Bronchus fibroblast of lung (primary cell): ENCODE measurements around the gene CFAP43. TPM values are rescaled to one million over a fixed set of nuclear protein-coding genes. Genes with fewer than 3 reads are reported as not detected.

Experiments used
- total RNA-seq: library from RNA; depleted of rRNA; stranded (reverse); fragments of >200 nt; gene quantifications from 2 replicates; pipeline ENCODE4 v1.2.3, GENCODE V29; 2015

CFAP43 gene
- total RNA-seq = under 0.01 TPM in 1 of 2 replicates, not detected in the other

GRCh38 chr10:104231784-104232612, at the start of gene CFAP43:
Gene CFAP43, minus strand, starts transcription at chr10:104232364. Its CDS starts 118 bp downstream, at chr10:104232246.

GRCh38 chr10:104268713-104269645, 36.8 kb upstream of the CFAP43 start, which contains the start of gene GSTO2:
Gene GSTO2, plus strand, starts transcription at chr10:104269184. Its CDS starts 5,732 bp downstream, at chr10:104274916.

GRCh38 chr10:104254493-104255310, 22.5 kb upstream of the CFAP43 start, which contains the start of gene GSTO1:
Gene GSTO1, plus strand, starts transcription at chr10:104254892. Its CDS starts 37 bp downstream, at chr10:104254929.

GRCh38 chr10:104121485-104122224, 110.5 kb downstream of the CFAP43 start, which contains the start of gene SFR1:
Gene SFR1, plus strand, starts transcription at chr10:104122171. Its CDS starts 13 bp downstream, at chr10:104122184.

GRCh38 chr10:104085801-104086400, 146.3 kb downstream of the CFAP43 start, which contains the start of gene COL17A1:
Gene COL17A1, minus strand, starts transcription at chr10:104085880. Its CDS starts 5,207 bp downstream, at chr10:104080673.

Other genes with a start within 250 kb of the CFAP43 start
- under 0.01 and 0.15 TPM in 2 replicates for gene COL17A1, start 146.5 kb downstream of the CFAP43 start, total RNA-seq
- gene SFR1, start 110.2 kb downstream of the CFAP43 start, total RNA-seq = 8.5 and 11.6 TPM in 2 replicates
- 293 and 302 TPM in 2 replicates for gene GSTO1, start 22.5 kb upstream of the CFAP43 start, total RNA-seq
- gene GSTO2, start 36.8 kb upstream of the CFAP43 start, total RNA-seq = 7.3 and 7.6 TPM in 2 replicates
- 20.2 and 21.6 TPM in 2 replicates for gene ITPRIP, start 106.1 kb upstream of the CFAP43 start, total RNA-seq
- 0.15 and 0.17 TPM in 2 replicates for gene CFAP58, start 121.5 kb upstream of the CFAP43 start, total RNA-seq